Brain microvascular endothelial cell (primary cell): ENCODE results near the gene TIGD6.

Experiments
- DNase-seq: peaks from one replicate; pipeline ENCODE4 v3.0.0-alpha.2; 2020
- H3K27ac ChIP-seq: fragments of 250-450 bp; sonication (Bioruptor Pico); 2 replicates; pipeline ENCODE4 v1.5.1; 2020; ENCODE audit warnings: mild to moderate bottlenecking, moderate library complexity
- H3K27me3 ChIP-seq: fragments of 250-450 bp; sonication (Bioruptor Pico); replicated peaks from 2 replicates; pipeline ENCODE4 v1.5.1; 2020; ENCODE audit warnings: mild to moderate bottlenecking
- H3K36me3 ChIP-seq: fragments of 250-450 bp; sonication (Bioruptor Pico); replicated peaks from 2 replicates; pipeline ENCODE4 v1.5.1; 2020; ENCODE audit warnings: mild to moderate bottlenecking
- H3K4me3 ChIP-seq: 2 replicates; pipeline ENCODE4 v1.5.1; 2011; ENCODE audit warnings: low read depth, mild to moderate bottlenecking, control low read depth, low read length, moderate library complexity
- in situ Hi-C: cut with HindIII; loops from 2 replicates; pipeline ENCODE4 v1.10.0; 2017; ENCODE audit warnings: low sequenced_read_pairs, low pct_ligation_motif_present
- TF ChIP-seq, protein P1 (sequence below): IDR thresholded peaks from 2 replicates; pipeline ENCODE4 v1.5.1; 2011; ENCODE audit warnings: low read depth, mild to moderate bottlenecking, moderate library complexity, low read length, control low read depth, inconsistent platforms; ENCODE audit errors: missing control alignments

TIGD6 gene

DNA sequence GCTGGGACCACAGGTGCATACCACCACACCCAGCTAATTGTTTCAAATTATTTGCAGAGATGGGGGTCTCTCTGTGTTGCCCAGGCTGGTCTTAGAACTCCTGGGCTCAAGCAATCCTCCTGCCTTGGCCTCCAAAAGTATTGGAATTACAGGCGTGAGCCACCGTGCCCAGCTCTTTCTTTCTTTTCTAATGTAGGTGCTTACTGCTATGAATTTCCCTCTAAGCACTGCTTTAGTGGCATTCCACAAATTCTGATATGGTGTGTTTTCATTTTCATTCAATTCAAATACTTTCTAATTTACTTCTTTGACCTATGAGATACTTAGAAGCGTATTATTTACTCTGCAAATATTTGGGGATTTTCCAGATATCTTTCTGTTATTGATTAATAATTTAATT is 15.0 kb upstream of the TIGD6 start:
- Histone ChIP-seq H3K36me3 (peaks cover 70% of the 10 kb centered on the region), H3K4me3 (no peak overlapping the region), H3K27ac (no peak overlapping the region), H3K27me3 (no peaks in the 10 kb centered on the region)
- TF ChIP-seq, protein P1, sequence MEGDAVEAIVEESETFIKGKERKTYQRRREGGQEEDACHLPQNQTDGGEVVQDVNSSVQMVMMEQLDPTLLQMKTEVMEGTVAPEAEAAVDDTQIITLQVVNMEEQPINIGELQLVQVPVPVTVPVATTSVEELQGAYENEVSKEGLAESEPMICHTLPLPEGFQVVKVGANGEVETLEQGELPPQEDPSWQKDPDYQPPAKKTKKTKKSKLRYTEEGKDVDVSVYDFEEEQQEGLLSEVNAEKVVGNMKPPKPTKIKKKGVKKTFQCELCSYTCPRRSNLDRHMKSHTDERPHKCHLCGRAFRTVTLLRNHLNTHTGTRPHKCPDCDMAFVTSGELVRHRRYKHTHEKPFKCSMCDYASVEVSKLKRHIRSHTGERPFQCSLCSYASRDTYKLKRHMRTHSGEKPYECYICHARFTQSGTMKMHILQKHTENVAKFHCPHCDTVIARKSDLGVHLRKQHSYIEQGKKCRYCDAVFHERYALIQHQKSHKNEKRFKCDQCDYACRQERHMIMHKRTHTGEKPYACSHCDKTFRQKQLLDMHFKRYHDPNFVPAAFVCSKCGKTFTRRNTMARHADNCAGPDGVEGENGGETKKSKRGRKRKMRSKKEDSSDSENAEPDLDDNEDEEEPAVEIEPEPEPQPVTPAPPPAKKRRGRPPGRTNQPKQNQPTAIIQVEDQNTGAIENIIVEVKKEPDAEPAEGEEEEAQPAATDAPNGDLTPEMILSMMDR, result no peak
- in situ Hi-C loops, result no loop called here
- no peak for DNase-seq

DNA sequence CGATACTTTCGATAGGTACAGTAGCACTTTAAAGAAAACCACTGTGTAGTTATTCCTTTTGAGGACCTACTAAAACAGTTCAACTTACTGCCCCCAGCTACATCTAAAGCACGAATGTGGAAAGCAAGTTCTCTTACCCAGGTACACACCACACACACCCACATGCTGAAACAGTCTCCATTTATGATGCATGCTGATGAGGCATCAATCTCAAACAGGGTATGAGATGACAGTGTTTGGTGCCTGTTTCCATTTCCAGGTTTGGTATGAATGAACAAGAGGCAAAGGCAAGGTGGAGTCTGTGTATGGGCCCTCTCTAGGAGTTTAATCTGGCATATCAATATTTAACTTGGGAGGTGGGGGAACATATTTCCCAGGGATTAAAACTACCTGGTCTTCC is 14.0 kb upstream of the TIGD6 start:
- H3K4me3 ChIP-seq, result no peak overlapping the region
- no peak for DNase-seq
- peaks cover 66% of the 10 kb centered on the region for H3K36me3 ChIP-seq
- TF ChIP-seq, protein P1, result no peak
- in situ Hi-C loops, result no loop called here
- no peak overlapping the region for H3K27ac ChIP-seq
- no peaks in the 10 kb centered on the region for H3K27me3 ChIP-seq

- no peak overlapping the region for H3K4me3 ChIP-seq
- no peak overlapping the region for H3K27ac ChIP-seq
- no peak for DNase-seq
- in situ Hi-C loops, result no loop called here
- TF ChIP-seq, protein P1, result no peak
- H3K36me3 ChIP-seq, result peaks cover 61% of the 10 kb centered on the region
- no peaks in the 10 kb centered on the region for H3K27me3 ChIP-seq
These were observed 13.5 kb upstream of the TIGD6 start for GRCh38 chr5:150013931-150014330.

GRCh38 chr5:150009671-150010387 is 9.4 kb upstream of the TIGD6 start:
- no peak overlapping the region for H3K27ac ChIP-seq
- in situ Hi-C loops, result no loop called here
- H3K36me3 ChIP-seq, result peaks cover 75% of the 10 kb centered on the region
- no peaks in the 10 kb centered on the region for H3K27me3 ChIP-seq
- TF ChIP-seq, protein P1, result no peak
- no peak overlapping the region for H3K4me3 ChIP-seq
- DNase-seq, result no peak

- no peaks in the 10 kb centered on the region for H3K27me3 ChIP-seq
- H3K27ac ChIP-seq, result no peak overlapping the region
- peaks cover 50% of the 10 kb centered on the region for H3K36me3 ChIP-seq
- TF ChIP-seq, protein P1, result no peak
- no peak for DNase-seq
- H3K4me3 ChIP-seq, result no peak overlapping the region
- in situ Hi-C loops, result no loop called here
These were observed 6.6 kb upstream of the TIGD6 start for GRCh38 chr5:150007050-150007449.

DNA sequence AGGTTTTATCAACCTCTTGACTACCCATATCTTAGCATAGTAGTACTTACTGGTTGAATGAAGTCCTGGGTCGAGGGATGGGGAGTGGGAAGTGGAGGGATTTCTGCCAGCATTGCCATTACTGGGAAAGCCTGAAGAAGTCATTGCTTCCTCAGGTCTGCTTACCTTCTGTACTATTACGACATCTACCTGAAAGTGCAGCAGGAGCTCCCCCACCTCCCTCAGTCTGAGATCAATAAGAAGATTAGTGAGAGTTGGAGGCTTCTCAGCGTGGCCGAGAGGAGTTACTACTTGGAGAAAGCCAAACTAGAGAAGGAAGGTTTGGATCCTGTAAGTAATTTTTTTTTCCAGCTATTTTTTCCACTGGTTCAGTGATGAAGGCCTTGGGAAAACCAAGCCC is 5.9 kb upstream of the TIGD6 start:
- H3K4me3 ChIP-seq, result no peak overlapping the region
- in situ Hi-C loops, result no loop called here
- TF ChIP-seq, protein P1, result no peak
- DNase-seq, result no peak
- no peaks in the 10 kb centered on the region for H3K27me3 ChIP-seq
- peaks cover 46% of the 10 kb centered on the region for H3K36me3 ChIP-seq
- no peak overlapping the region for H3K27ac ChIP-seq
